ENCODE data around the gene SASH1. TPM values are rescaled to one million over a fixed set of nuclear protein-coding genes. Genes with fewer than 3 reads are reported as not detected.

Gene SASH1
- total and polyA plus RNA-seq, 2 of the 8 experiments (the other 6 are each of a cell fraction or from before 2014, with no cell fraction given), result 6.0 to 20.2 TPM

DNA sequence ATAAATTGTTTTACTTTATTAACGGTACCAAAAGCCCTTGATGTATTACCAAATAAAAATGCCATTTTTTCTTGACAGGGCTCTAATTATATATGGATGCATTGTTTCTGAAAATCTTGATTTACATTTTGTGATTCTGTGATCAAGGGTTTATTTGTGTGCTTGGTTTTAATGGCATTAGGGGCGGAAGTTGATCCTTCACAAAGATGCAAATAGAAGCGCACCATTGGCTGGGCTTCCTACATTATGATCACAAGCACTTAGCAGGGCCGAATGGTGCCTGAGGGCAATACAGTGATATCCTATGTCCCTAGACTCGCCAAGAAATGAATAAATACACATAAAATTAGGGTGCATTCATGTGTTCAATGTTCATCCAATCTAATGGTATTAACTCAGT lies 231.3 kb downstream of the SASH1 start:
- H3K27ac ChIP-seq (ENCODE audit: low read depth, low read length), result no peak overlapping the region
- H3K4me3 ChIP-seq (ENCODE audit: extremely low read depth in 1 of 4, insufficient read depth in 2 of 4, low read depth in 3 of 4, low read length in 4 of 4), result no peak overlapping the region
- TF ChIP-seq BRCA1 (IDR thresholded peaks at IDR 0.05; ENCODE audit: low read depth, low read length), result no peak
- TF ChIP-seq, protein P1, sequence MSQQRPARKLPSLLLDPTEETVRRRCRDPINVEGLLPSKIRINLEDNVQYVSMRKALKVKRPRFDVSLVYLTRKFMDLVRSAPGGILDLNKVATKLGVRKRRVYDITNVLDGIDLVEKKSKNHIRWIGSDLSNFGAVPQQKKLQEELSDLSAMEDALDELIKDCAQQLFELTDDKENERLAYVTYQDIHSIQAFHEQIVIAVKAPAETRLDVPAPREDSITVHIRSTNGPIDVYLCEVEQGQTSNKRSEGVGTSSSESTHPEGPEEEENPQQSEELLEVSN (IDR thresholded peaks at IDR 0.05), result no peak
- no peaks in the 10 kb centered on the region for H3K9me3 ChIP-seq (ENCODE audit: insufficient read depth in 2 of 2, low read depth in 1 of 2, low read length in 1 of 2)
- H3K79me1 ChIP-seq (ENCODE audit: low read depth, low read length), result no peaks in the 10 kb centered on the region
- H3K23ac ChIP-seq (ENCODE audit: insufficient read length), result no peak overlapping the region
- H3K18ac ChIP-seq (ENCODE audit: extremely low read depth, low read length), result no peak overlapping the region
- peaks cover 0 to 6% (median 1%) of the 10 kb centered on the region in 4 experiments; a peak in 5 of 7 replicates for H3K4me1 ChIP-seq (replicated peaks in 1 of 4; ENCODE audit: control insufficient read depth in 3 of 4, insufficient read depth in 4 of 4, low read length in 3 of 4)
- H4K8ac ChIP-seq (ENCODE audit: extremely low read depth, insufficient read depth, low read length), result no peak overlapping the region
- CTCF ChIA-PET (ENCODE audit: partially characterized antibody), result interaction anchor here (0.7 to 3.1 kb wide), 3 partner anchors 14 to 452 kb away, joined by 3 to 16 read pairs (median 3); no protein-coding TSS in a partner anchor
- H2AK5ac ChIP-seq (ENCODE audit: low read depth, low read length), result no peak overlapping the region
- no peak overlapping the region for H3K9ac ChIP-seq (replicated peaks in 1 of 4; ENCODE audit: extremely low read depth in 1 of 4, low read depth in 3 of 4, low read length in 3 of 4)
- DNase-seq (ENCODE audit: low read depth in 1 of 2, low spot score in 2 of 2) (no peak), FAIRE-seq (no peak)
- H3K27me3 ChIP-seq (replicated peaks in 1 of 4; ENCODE audit: control insufficient read depth in 3 of 4, extremely low read depth in 1 of 4, insufficient read depth in 3 of 4, low read length in 3 of 4), result no peaks in the 10 kb centered on the region
- no peak overlapping the region for H2BK120ac ChIP-seq (replicated peaks; ENCODE audit: low read depth, low read length)
- no peaks in the 10 kb centered on the region for H4K20me1 ChIP-seq (replicated peaks in 1 of 2; ENCODE audit: control insufficient read depth in 1 of 2, insufficient read depth in 2 of 2, low read length in 2 of 2)
- no peak overlapping the region for H3K56ac ChIP-seq (replicated peaks; ENCODE audit: insufficient read length, low read depth, low read length)
- no peak overlapping the region for H2BK12ac ChIP-seq (ENCODE audit: low read depth, low read length)
- H3K23me2 ChIP-seq (ENCODE audit: low read depth, low read length), result no peaks in the 10 kb centered on the region
- H4K91ac ChIP-seq (replicated peaks; ENCODE audit: insufficient read length, low read length), result no peak overlapping the region
- H4K5ac ChIP-seq (ENCODE audit: insufficient read length, low read depth, low read length), result no peak overlapping the region
- H3K14ac ChIP-seq (ENCODE audit: insufficient read length), result no peak overlapping the region
- H3K36me3 ChIP-seq (ENCODE audit: control insufficient read depth in 2 of 4, insufficient read depth in 4 of 4, low read length in 3 of 4), result no peaks in the 10 kb centered on the region
- no peak overlapping the region for H3K4me2 ChIP-seq (ENCODE audit: insufficient read depth in 1 of 2, low read depth in 2 of 2, low read length in 2 of 2)
- H2AFZ ChIP-seq (ENCODE audit: low read length), result no peak overlapping the region
- no peaks in the 10 kb centered on the region for H3K79me2 ChIP-seq (ENCODE audit: control insufficient read depth in 1 of 2, insufficient read depth in 2 of 2, low read length in 2 of 2)
- no peak overlapping the region for H2BK15ac ChIP-seq (ENCODE audit: low read length)
- no peak overlapping the region for H3K4ac ChIP-seq (replicated peaks; ENCODE audit: insufficient read length, low read depth, low read length)
- WGBS, 2 experiments (ENCODE audit: extremely low coverage in 1 of 2, insufficient coverage in 1 of 2, insufficient read length in 1 of 2, insufficient replicate concordance in 2 of 2, low coverage in 1 of 2, low lambda C conversion rate in 2 of 2, missing lambda C conversion rate in 1 of 2), result 90% methylated on average over 5 of the region's 5 CpGs; no CpG with 5 or more reads in 1 of the 2 experiments
- no peak overlapping the region for H2BK20ac ChIP-seq (ENCODE audit: low read length)
- no peak overlapping the region for H2BK5ac ChIP-seq (ENCODE audit: low read depth, low read length)
- POLR2A ChIA-PET (ENCODE audit: partially characterized antibody), result no interaction called here

All from H1 (cell line).